IMR-90 (cell line): ENCODE data around the gene GABRB1. TPM values are rescaled to one million over a fixed set of nuclear protein-coding genes. Genes with fewer than 3 reads are reported as not detected.

ENCODE experiments used
- ATAC-seq: fragments of 200-7000 bp; cut with Tn5 transposase; 2 replicates; pipeline ENCODE4 v1.9.1; 2020; ENCODE audit warnings: low read depth, mild to moderate bottlenecking, moderate library complexity
- BruUV-seq: library from RNA; stranded (reverse); fragments of 400-500 nt; replicated peaks from 2 replicates; lab custom pipeline; 2021; lab: Mats Ljungman, UMichigan
- CTCF ChIA-PET: fragments of 300-600 bp; formaldehyde crosslinking; extraction: SDS; loops from one replicate; lab custom pipeline; 2021; ENCODE audit warnings: antibody characterized with exemption; lab: Yijun Ruan, JAX
- POLR2A ChIA-PET: fragments of 300-600 bp; sonication (Branson Sonifier 250); formaldehyde crosslinking; loops from one replicate; lab custom pipeline; 2022; ENCODE audit warnings: antibody characterized with exemption; ENCODE audit not compliant: unreplicated experiment; lab: Charles Lee
- DNase-seq: peaks from one replicate; pipeline ENCODE4 v3.0.0; 2013
- H2AFZ ChIP-seq: replicated peaks from 2 replicates; pipeline ENCODE3; 2013; ENCODE audit warnings: low read length, mild to moderate bottlenecking; ENCODE audit not compliant: poor library complexity
- H2AK5ac ChIP-seq: 2 replicates; pipeline ENCODE4 v1.6.1; 2013; ENCODE audit warnings: low read depth, low read length, inconsistent platforms
- H2AK9ac ChIP-seq: replicated peaks from 2 replicates; pipeline ENCODE3; 2013; ENCODE audit warnings: mild to moderate bottlenecking, low read depth, low read length, moderate library complexity; ENCODE audit not compliant: poor library complexity
- H2BK120ac ChIP-seq: 2 replicates; pipeline ENCODE4 v1.6.1; 2013; ENCODE audit warnings: low read depth, low read length, inconsistent platforms
- H2BK15ac ChIP-seq: 3 replicates; pipeline ENCODE4 v1.6.1; 2013; ENCODE audit warnings: low read depth, low read length, inconsistent platforms
- H2BK20ac ChIP-seq: 2 replicates; pipeline ENCODE4 v1.6.1; 2013; ENCODE audit warnings: low read depth, mild to moderate bottlenecking, inconsistent platforms, low read length, moderate library complexity
- H2BK5ac ChIP-seq: 2 replicates; pipeline ENCODE4 v1.6.1; 2013; ENCODE audit warnings: mild to moderate bottlenecking, low read depth, low read length, inconsistent platforms; ENCODE audit not compliant: poor library complexity, severe bottlenecking
- H3K14ac ChIP-seq: replicated peaks from 2 replicates; pipeline ENCODE4 v1.6.1; 2013; ENCODE audit warnings: low read depth, low read length, inconsistent platforms
- H3K18ac ChIP-seq: 2 replicates; pipeline ENCODE4 v1.6.1; 2013; ENCODE audit warnings: low read depth, low read length, control low read depth
- H3K23ac ChIP-seq: 2 replicates; pipeline ENCODE4 v1.6.1; 2013; ENCODE audit warnings: low read depth, low read length, inconsistent platforms
- H3K27ac ChIP-seq: 2 replicates; pipeline ENCODE4 v1.5.1; 2013; ENCODE audit warnings: mild to moderate bottlenecking, control low read depth, low read length; ENCODE audit not compliant: insufficient read depth
- H3K27me3 ChIP-seq: 2 replicates; pipeline ENCODE4 v1.6.1; 2013; ENCODE audit warnings: low read length; ENCODE audit not compliant: control insufficient read depth, insufficient read depth
- H3K36me3 ChIP-seq: 2 replicates; pipeline ENCODE4 v1.6.1; 2013; ENCODE audit warnings: low read length, mixed read lengths; ENCODE audit not compliant: control insufficient read depth, insufficient read depth
- H3K4ac ChIP-seq: 2 replicates; pipeline ENCODE4 v1.6.1; 2013; ENCODE audit warnings: low read depth, low read length, inconsistent platforms
- H3K4me1 ChIP-seq: 2 replicates; pipeline ENCODE4 v1.6.1; 2013; ENCODE audit warnings: low read length, mixed read lengths; ENCODE audit not compliant: control insufficient read depth, insufficient read depth
- H3K4me2 ChIP-seq: 2 replicates; pipeline ENCODE4 v1.6.1; 2013; ENCODE audit warnings: low read depth, mild to moderate bottlenecking, control low read depth, low read length, moderate library complexity
- H3K4me3 ChIP-seq: 2 replicates; pipeline ENCODE4 v1.5.1; 2013; ENCODE audit warnings: low read depth, mild to moderate bottlenecking, control low read depth, low read length, moderate library complexity; ENCODE audit not compliant: insufficient read depth
- H3K56ac ChIP-seq: 2 replicates; pipeline ENCODE4 v1.6.1; 2013; ENCODE audit warnings: low read length, inconsistent platforms; ENCODE audit not compliant: insufficient read depth; ENCODE audit errors: extremely low read depth
- H3K79me1 ChIP-seq, 2 experiments: 2 replicates each; pipeline ENCODE4 v1.6.1; 2013; ENCODE audit warnings: low read length in 2 of 2, inconsistent platforms in 1 of 2, low read depth in 1 of 2
- H3K9ac ChIP-seq: 2 replicates; pipeline ENCODE4 v1.6.1; 2013; ENCODE audit warnings: low read depth, low read length, control low read depth
- H3K9me1 ChIP-seq: 2 replicates; pipeline ENCODE4 v1.6.1; 2013; ENCODE audit warnings: low read length, inconsistent platforms; ENCODE audit not compliant: insufficient read depth
- H3K9me3 ChIP-seq: 2 replicates; pipeline ENCODE4 v1.6.1; 2013; ENCODE audit warnings: low read length; ENCODE audit not compliant: control insufficient read depth, insufficient read depth
- H4K20me1 ChIP-seq: 2 replicates; pipeline ENCODE4 v1.6.1; 2013; ENCODE audit warnings: low read length, inconsistent platforms; ENCODE audit not compliant: insufficient read depth
- H4K5ac ChIP-seq: 2 replicates; pipeline ENCODE4 v1.6.1; 2013; ENCODE audit warnings: mild to moderate bottlenecking, low read depth, low read length, control low read depth
- H4K8ac ChIP-seq, 2 experiments: 2 replicates each; pipeline ENCODE4 v1.6.1; 2013; ENCODE audit warnings: low read depth in 2 of 2, low read length in 2 of 2, control low read depth in 1 of 2, inconsistent platforms in 1 of 2
- H4K91ac ChIP-seq: 2 replicates; pipeline ENCODE4 v1.6.1; 2013; ENCODE audit warnings: low read depth, low read length, inconsistent platforms; ENCODE audit not compliant: insufficient read depth
- BHLHE40 ChIP-seq: fragments of 150-350 bp; IDR thresholded peaks from 2 replicates; pipeline ENCODE4 v1.6.1; 2016; ENCODE audit warnings: mild to moderate bottlenecking, low read depth, low read length
- CEBPB ChIP-seq: IDR thresholded peaks from 2 replicates; pipeline ENCODE4 v1.6.1; 2012; ENCODE audit warnings: low read depth, low read length, improper control_type of control experiment
- CHD1 ChIP-seq: IDR thresholded peaks from 2 replicates; pipeline ENCODE4 v1.6.1; 2012; ENCODE audit warnings: low read depth, low read length, improper control_type of control experiment
- CTCF ChIP-seq: conservative IDR thresholded peaks from 2 replicates; pipeline ENCODE4 v1.5.1; 2012; ENCODE audit warnings: mild to moderate bottlenecking, low read depth, low read length, improper control_type of control experiment
- MAZ ChIP-seq: IDR thresholded peaks from 2 replicates; pipeline ENCODE4 v1.6.1; 2012; ENCODE audit warnings: low read depth, mild to moderate bottlenecking, low read length, improper control_type of control experiment, moderate library complexity, borderline replicate concordance
- NFE2L2 ChIP-seq: fragments of 150-350 bp; IDR thresholded peaks from 2 replicates; pipeline ENCODE4 v1.6.1; 2016; ENCODE audit warnings: low read depth, mild to moderate bottlenecking, low read length
- RCOR1 ChIP-seq: IDR thresholded peaks from 2 replicates; pipeline ENCODE4 v1.6.1; 2012; ENCODE audit warnings: mild to moderate bottlenecking, low read length, improper control_type of control experiment; ENCODE audit not compliant: insufficient replicate concordance
- RFX5 ChIP-seq: IDR thresholded peaks from 2 replicates; pipeline ENCODE4 v1.8.0; 2012; ENCODE audit warnings: low read depth, mild to moderate bottlenecking, low read length, moderate library complexity
- WGBS, 2 experiments: methylation state at CpG; one replicate each; pipeline versions ENCODE4 v1.1.5 to v1.1.7; 2013; ENCODE audit warnings: missing lambda C conversion rate in 2 of 2; ENCODE audit not compliant: insufficient read length in 1 of 2; ENCODE audit errors: extremely low coverage in 2 of 2; 5-methylcytosine and 5-hydroxymethylcytosine counted together
- dilution Hi-C: fragments of 300-500 bp; cut with HindIII; formaldehyde crosslinking; loops from one replicate; pipeline ENCODE4 v1.14.3; 2018; ENCODE audit warnings: low sequenced_read_pairs; ENCODE audit not compliant: unreplicated experiment
- in situ Hi-C: fragments of 300-500 bp; cut with MboI; formaldehyde crosslinking; loops from 3 replicates; pipeline ENCODE4 v1.14.3; 2019; ENCODE audit warnings: low sequenced_read_pairs, inconsistent platforms, mixed read lengths
- intact Hi-C: fragments of 100-400 bp; cut with micrococcal nuclease; formaldehyde crosslinking; loops from 2 replicates; pipeline ENCODE4 v1.10.0; 2022
- polyA plus RNA-seq, 3 experiments: library from polyadenylated mRNA; depleted of rRNA; stranded (reverse); fragments of >200 nt; gene quantifications; 2 replicates each; pipeline ENCODE4 v1.2.3, GENCODE V29; 2012; ENCODE audit warnings: low replicate concordance in 1 of 3
- total RNA-seq: library from RNA; depleted of rRNA; stranded (reverse); fragments of >200 nt; gene quantifications from 2 replicates; pipeline ENCODE4 v1.2.3, GENCODE V29; 2012

The GABRB1 gene
- total and polyA plus RNA-seq, 2 of the 4 experiments (the other 2 are of a cell fraction) = 4.7 to 16.1 TPM

- Histone ChIP-seq H3K4ac (peak overlapping the region; percentile 64; the same call in 1 of the 2 replicates), H4K5ac (peak overlapping the region; percentile 68; the same call in 1 of the 2 replicates), H4K20me1 (no peaks in the 10 kb centered on the region), H3K36me3 (no peaks in the 10 kb centered on the region), H3K56ac (no peak overlapping the region), H3K4me1 (peaks cover 5% of the 10 kb centered on the region; the same call in 1 of the 2 replicates), H3K4me2 (peak overlapping the region; percentile 92; the same call in 1 of the 2 replicates), H3K79me1 (no peaks in the 10 kb centered on the region), H4K91ac (0 out of 2 replicates have a peak overlapping the region, but pooled peaks have one; percentile 30), H2BK15ac (0 out of 3 replicates have a peak overlapping the region, but pooled peaks have one; percentile 19), H2AFZ (no peak overlapping the region), H2AK5ac (0 out of 2 replicates have a peak overlapping the region, but pooled peaks have one; percentile 13), H3K27me3 (no peaks in the 10 kb centered on the region), H3K14ac (peak overlapping the region; percentile 4; the same call in 1 of the 2 replicates), H2BK20ac (peak overlapping the region; percentile 80; the same call in 1 of the 2 replicates), H4K8ac (peak overlapping the region in 1 of 2 experiments; percentile 51; a peak in 2 of 4 replicates), H2BK5ac (peak overlapping the region; percentile 93), H3K9me1 (no peaks in the 10 kb centered on the region), H2BK120ac (peak overlapping the region; percentile 79; the same call in 1 of the 2 replicates), H3K18ac (peak overlapping the region; percentile 97; the same call in 1 of the 2 replicates), H3K4me3 (no peak overlapping the region), H3K23ac (no peak overlapping the region), H3K9ac (no peak overlapping the region), H2AK9ac (no peak overlapping the region), H3K27ac (no peak overlapping the region; the same call in 1 of the 2 replicates), H3K9me3 (no peaks in the 10 kb centered on the region)
- in situ Hi-C loops = no loop called here
- BruUV-seq = no TSS peak
- ChIA-PET POLR2A (no interaction called here), CTCF (no interaction called here)
- ATAC-seq (peak; percentile 54), DNase-seq (peak; percentile 66)
- dilution Hi-C loops = no loop called here
- no peak for TF ChIP-seq CTCF
- TF ChIP-seq NFE2L2 = no peak
- no peak for TF ChIP-seq MAZ
- no peak for TF ChIP-seq RFX5
- TF ChIP-seq RCOR1 = no peak
- TF ChIP-seq CEBPB = no peak
- TF ChIP-seq BHLHE40 = no peak
- no peak for TF ChIP-seq CHD1
- no CpG with 5 or more reads among the region's 6 CpGs for WGBS, 2 experiments
- intact Hi-C loops = no loop called here
Observed at GRCh38 chr4:47468706-47469365, 437.5 kb downstream of the GABRB1 start.
